A549 (cell line): Measurements from ENCODE around the gene HCFC2. TPM values are rescaled to one million over a fixed set of nuclear protein-coding genes. Genes with fewer than 3 reads are reported as not detected.
A peak's percentile ranks its signal among the peaks of the same experiment; 100 is the strongest.

Source experiments
- ATAC-seq, 2 experiments: fragments of 200-7000 bp in 1 of 2; fragments of >200 bp in 1 of 2; cut with Nextera tagmentation in 1 of 2; cut with Tn5 transposase in 1 of 2; 3 replicates each; pipeline versions ENCODE4 v1.8.0 to v1.9.1; 2018 to 2020; ENCODE audit warnings: mild to moderate bottlenecking in 1 of 2, moderate library complexity in 1 of 2
- CTCF ChIA-PET: fragments of 300-600 bp; sonication (Branson Sonifier 250); formaldehyde crosslinking; extraction: SDS; loops from one replicate; lab custom pipeline; 2021; ENCODE audit warnings: antibody characterized with exemption, inconsistent platforms; lab: Yijun Ruan, JAX
- POLR2A ChIA-PET: fragments of 350-600 bp; formaldehyde crosslinking; extraction: SDS; loops from one replicate; lab custom pipeline; 2021; ENCODE audit warnings: antibody characterized with exemption, inconsistent platforms; lab: Yijun Ruan, JAX
- DNase-seq, 2 experiments: peaks; one replicate each; pipeline versions ENCODE4 v3.0.0 to v3.0.0-alpha.2; 2011 to 2016; ENCODE audit warnings: low read depth in 1 of 2, low spot score in 1 of 2
- FAIRE-seq: peaks from 2 replicates; lab custom pipeline; 2011; peaks lifted over from hg19 to GRCh38; lab: Jason Lieb, UNC
- H3K27ac ChIP-seq, 2 experiments: fragments of >200 bp; sonication (Bioruptor Twin); formaldehyde crosslinking; 3 replicates each; pipeline ENCODE4 v1.5.1; 2016 to 2017
- H3K4me1 ChIP-seq: fragments of >200 bp; sonication (Bioruptor Twin); formaldehyde crosslinking; 3 replicates; pipeline ENCODE4 v1.6.1; 2016
- H3K4me2 ChIP-seq: fragments of >200 bp; sonication (Bioruptor Twin); formaldehyde crosslinking; 3 replicates; pipeline ENCODE4 v1.6.1; 2016
- H3K4me3 ChIP-seq: fragments of >200 bp; sonication (Bioruptor Twin); formaldehyde crosslinking; 3 replicates; pipeline ENCODE4 v1.5.1; 2016
- H3K9me3 ChIP-seq: fragments of >200 bp; sonication (Bioruptor Twin); formaldehyde crosslinking; 3 replicates; pipeline ENCODE4 v1.6.1; 2016
- BCL3 ChIP-seq: fragments of >200 bp; sonication (Bioruptor Twin); formaldehyde crosslinking; IDR thresholded peaks from 3 replicates; pipeline ENCODE4 v1.6.1; 2016
- EP300 ChIP-seq, 2 experiments: fragments of >200 bp; sonication (Bioruptor Twin); formaldehyde crosslinking; IDR thresholded peaks; 2 replicates in 1 of 2; 3 replicates in 1 of 2; pipeline ENCODE4 v1.6.1; 2016 to 2017
- HDAC2 ChIP-seq: fragments of 200-600 bp; sonication (generic); IDR thresholded peaks from 2 replicates; pipeline ENCODE4 v1.6.1; 2016
- HOXB5 ChIP-seq: fragments of 250-450 bp; sonication (Bioruptor Pico); IDR thresholded peaks from 2 replicates; pipeline ENCODE4 v1.5.0; 2020; ENCODE audit warnings: mild to moderate bottlenecking, moderate library complexity
- JUN ChIP-seq, 2 experiments: fragments of >200 bp; sonication (Bioruptor Twin); formaldehyde crosslinking; IDR thresholded peaks; 2 replicates in 1 of 2; 3 replicates in 1 of 2; pipeline ENCODE4 v1.6.1; 2016 to 2017
- MAX ChIP-seq: IDR thresholded peaks from 2 replicates; pipeline ENCODE4 v1.6.1; 2012
- NPAS2 ChIP-seq: fragments of 250-450 bp; sonication (Bioruptor Pico); IDR thresholded peaks from 2 replicates; pipeline ENCODE4 v1.8.0; 2022; ENCODE audit warnings: mild to moderate bottlenecking, moderate library complexity, borderline replicate concordance
- PBX3 ChIP-seq: IDR thresholded peaks from 2 replicates; pipeline ENCODE4 v1.6.1; 2012
- POLR2AphosphoS2 ChIP-seq: conservative IDR thresholded peaks from 2 replicates; pipeline ENCODE4 v1.6.1; 2012; ENCODE audit warnings: low read length, improper control_type of control experiment, inconsistent platforms
- REST ChIP-seq: fragments of 200-600 bp; sonication (generic); IDR thresholded peaks from 2 replicates; pipeline ENCODE4 v1.6.1; 2016; ENCODE audit warnings: antibody characterized with exemption, mild to moderate bottlenecking, moderate library complexity
- TP53 ChIP-seq: fragments of 250-450 bp; sonication (Bioruptor Pico); IDR thresholded peaks from 2 replicates; pipeline ENCODE4 v1.5.0; 2021; ENCODE audit warnings: mild to moderate bottlenecking, moderate library complexity
- USF2 ChIP-seq: fragments of 450-650 bp; IDR thresholded peaks from 2 replicates; pipeline ENCODE4 v1.6.1; 2014; ENCODE audit warnings: antibody characterized with exemption
- ZC3H11A ChIP-seq: fragments of 450-650 bp; IDR thresholded peaks from 2 replicates; pipeline ENCODE4 v1.6.1; 2014; ENCODE audit warnings: antibody characterized with exemption, mild to moderate bottlenecking
- ZFP36 ChIP-seq: fragments of 450-650 bp; IDR thresholded peaks from 2 replicates; pipeline ENCODE4 v1.6.1; 2014; ENCODE audit warnings: borderline replicate concordance; ENCODE audit not compliant: partially characterized antibody
- ZNF302 ChIP-seq: fragments of 250-450 bp; sonication (Bioruptor Pico); IDR thresholded peaks from 2 replicates; pipeline ENCODE4 v1.9.0; 2021; ENCODE audit warnings: inconsistent platforms, mild to moderate bottlenecking, moderate library complexity
- WGBS: methylation state at CpG from one replicate; pipeline ENCODE4 v1.1.6; 2017; ENCODE audit errors: missing lambda C conversion rate; 5-methylcytosine and 5-hydroxymethylcytosine counted together
- polyA plus RNA-seq, 4 experiments: library from polyadenylated mRNA; depleted of rRNA in 3 of 4; stranded (reverse); fragments of >200 nt; fragmentation: RNase III in 1 of 4; extraction: RNeasy Plus Mini Kit Qiagen cat#74134 plus additional on column Dnase treatment in 1 of 4; gene quantifications; 2 replicates in 3 of 4; 3 replicates in 1 of 4; pipeline ENCODE4 v1.2.3, GENCODE V29; 2011 to 2017

HCFC2 gene
- polyA plus RNA-seq, 2 of the 4 experiments (the other 2 are of a cell fraction), result 5.0 to 10.0 TPM

GRCh38 chr12:104064842-104065427 is 604 bp downstream of the HCFC2 start:
- TF ChIP-seq HOXB5 (no peak), BCL3 (no peak), USF2 (no peak), JUN (IDR thresholded peaks at IDR 0.05) (no peak), NPAS2 (no peak), REST (no peak), ZNF302 (CRISPR knock-in tag) (no peak), PBX3 (no peak), ZFP36 (no peak), MAX (no peak)
- peaks cover 13% of the 10 kb centered on the region for H3K4me1 ChIP-seq
- ATAC-seq (peak in 1 of 2 experiments; percentile 18; a peak in 2 of 6 replicates), DNase-seq (peak in 1 of 2 experiments; percentile 19), FAIRE-seq (no peak)
- H3K4me3 ChIP-seq, result peak overlapping the region; percentile 77
- ChIA-PET CTCF (interaction anchor here (1.5 kb wide), 1 partner anchor 100 kb away, joined by 6 read pairs; the partner anchor contains the start of gene TDG), POLR2A (interaction anchor here (1.2 to 3.3 kb wide), 4 partner anchors 74 to 222 kb away, joined by 3 to 30 read pairs (median 4); partner anchors contain the start of gene TDG)
- 10% methylated on average over 10 of the region's 41 CpGs for WGBS
- peak overlapping the region; percentile 96 for H3K4me2 ChIP-seq
- H3K9me3 ChIP-seq, result no peaks in the 10 kb centered on the region
- peak overlapping the region; percentile 78 to 91 for H3K27ac ChIP-seq

GRCh38 chr12:104072099-104072498 is 7.8 kb downstream of the HCFC2 start:
- TF ChIP-seq USF2 (no peak), JUN (IDR thresholded peaks at IDR 0.05) (no peak), EP300 (IDR thresholded peaks at IDR 0.05) (no peak), TP53 (no peak), ZC3H11A (no peak), HDAC2 (no peak), POLR2AphosphoS2 (no peak)
- DNase-seq (no peak), FAIRE-seq (no peak), ATAC-seq (no peak)
- POLR2A ChIA-PET, result no interaction called here
- CTCF ChIA-PET, result no interaction called here
- WGBS, result 98% methylated on average over 2 of the region's 2 CpGs
- Histone ChIP-seq H3K4me3 (no peak overlapping the region), H3K27ac (no peak overlapping the region), H3K9me3 (no peaks in the 10 kb centered on the region), H3K4me2 (no peak overlapping the region), H3K4me1 (no peaks in the 10 kb centered on the region)
